GDM1 (cell line): ENCODE results near the gene MLANA.
"Not testable (repeated sequence)": the region's sequence is repeated elsewhere in the genome, so short reads cannot be mapped to it uniquely, and the experiment has no call there.

Experiments used
- DNase-seq: peaks from one replicate; lab custom pipeline; 2025; lab: John Stamatoyannopoulos, UW

Gene MLANA

GRCh38 chr9:5869315-5870019 is 21.2 kb upstream of the MLANA start:
- no peak for DNase-seq

- DNase-seq, result no peak
Measured at GRCh38 chr9:5870020-5870339, 20.7 kb upstream of the MLANA start.

- no peak for DNase-seq
Measured at GRCh38 chr9:5870691-5871090, 20.0 kb upstream of the MLANA start.

GRCh38 chr9:5871785-5872184 is 18.9 kb upstream of the MLANA start:
- DNase-seq, result no peak

- no peak for DNase-seq
Measured at GRCh38 chr9:5872511-5872910, 18.2 kb upstream of the MLANA start.

- DNase-seq, result no peak
Measured at GRCh38 chr9:5873439-5873838, 17.2 kb upstream of the MLANA start.

- no peak for DNase-seq
Measured at GRCh38 chr9:5874048-5874447, 16.6 kb upstream of the MLANA start.

- DNase-seq, result no peak
Measured at GRCh38 chr9:5876026-5876425, 14.7 kb upstream of the MLANA start.

- no peak for DNase-seq
Measured at GRCh38 chr9:5876711-5877110, 14.0 kb upstream of the MLANA start.

GRCh38 chr9:5879419-5880181 is 11.1 kb upstream of the MLANA start:
- no peak for DNase-seq

- DNase-seq, result not testable (repeated sequence)
Measured at GRCh38 chr9:5882244-5883012, 8.3 kb upstream of the MLANA start.

- no peak for DNase-seq
Measured at GRCh38 chr9:5884191-5884590, 6.5 kb upstream of the MLANA start.

GRCh38 chr9:5886114-5886939 is 4.4 kb upstream of the MLANA start:
- DNase-seq, result peak; percentile 79

GRCh38 chr9:5892456-5893133 is 1.9 kb downstream of the MLANA start:
- no peak for DNase-seq

- DNase-seq, result no peak
Measured at GRCh38 chr9:5893134-5893505, 2.4 kb downstream of the MLANA start.

GRCh38 chr9:5893591-5894236 is 3.0 kb downstream of the MLANA start:
- no peak for DNase-seq

GRCh38 chr9:5894237-5894959 is 3.7 kb downstream of the MLANA start:
- no peak for DNase-seq

GRCh38 chr9:5895782-5896181 is 5.1 kb downstream of the MLANA start:
- DNase-seq, result no peak

GRCh38 chr9:5896863-5897262 is 6.2 kb downstream of the MLANA start:
- DNase-seq, result no peak

- DNase-seq, result no peak
Measured at GRCh38 chr9:5897851-5898250, 7.2 kb downstream of the MLANA start.
